HG03196 (cell line): ENCODE results near the gene ZNF544.
A peak's percentile ranks its signal among the peaks of the same experiment; 100 is the strongest.
"Not testable (repeated sequence)": the region's sequence is repeated elsewhere in the genome, so short reads cannot be mapped to it uniquely, and the experiment has no call there.

Source experiments
- ATAC-seq: cut with Tn5 transposase; IDR thresholded peaks from one replicate; pipeline ENCODE4 v1.9.1; 2021; ENCODE audit not compliant: unreplicated experiment

ZNF544 gene

DNA sequence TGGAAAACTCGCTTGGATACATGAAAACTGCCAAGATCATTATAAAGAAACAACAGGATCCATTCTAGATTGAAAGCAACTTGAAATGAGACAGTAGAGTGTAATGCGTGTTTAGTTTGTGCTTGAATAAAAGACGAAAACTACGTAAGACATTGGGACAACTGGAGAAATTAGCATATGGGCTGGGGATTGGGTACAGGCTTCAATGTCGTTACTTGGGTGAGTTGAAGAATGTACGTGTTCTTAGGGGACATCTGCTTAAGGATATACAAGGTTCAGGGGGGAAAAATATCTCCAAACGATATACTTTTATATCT is 76.0 kb downstream of the ZNF544 start:
- no peak for ATAC-seq

DNA sequence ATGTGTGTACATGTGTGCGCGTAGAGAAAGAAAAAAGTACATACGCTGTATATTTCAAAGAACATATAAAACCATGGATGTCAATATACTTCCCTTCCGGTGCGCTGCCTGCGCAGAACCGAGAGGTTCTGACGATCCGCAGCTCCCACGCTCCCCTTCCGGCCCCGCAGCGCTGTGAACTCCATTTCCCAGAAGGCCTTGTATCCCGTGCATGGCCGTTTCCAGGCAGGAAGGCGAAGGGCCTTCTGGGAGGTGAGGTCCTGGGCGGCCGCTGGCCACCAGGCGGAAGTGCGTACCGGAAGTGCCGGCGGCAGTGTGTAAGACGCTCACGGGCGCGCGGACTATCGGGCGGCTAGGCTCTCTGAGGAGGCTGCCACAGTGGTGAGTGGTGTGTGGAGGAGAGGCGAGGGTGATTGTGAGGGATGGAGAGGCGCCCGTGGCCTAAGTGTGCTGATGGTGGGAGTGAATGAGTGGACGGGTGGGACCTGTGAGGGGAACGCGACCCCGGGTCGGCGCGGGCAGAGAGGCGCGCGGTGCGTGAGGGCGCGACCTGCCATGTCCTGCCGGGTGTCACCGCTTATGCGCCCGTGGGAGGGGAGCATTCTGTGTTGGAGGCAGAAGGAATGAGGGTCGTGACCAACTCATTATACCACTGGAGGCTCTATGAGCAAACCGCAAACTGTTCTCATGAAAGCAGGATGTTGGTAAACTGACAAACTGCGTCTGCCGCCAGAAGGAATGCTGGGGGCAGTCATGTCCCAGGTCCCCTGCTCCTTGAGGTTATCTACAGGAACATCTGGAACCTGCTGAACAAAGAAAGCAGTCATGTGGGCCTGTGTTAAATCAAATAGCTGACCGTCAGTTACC is 76.6 kb downstream of the ZNF544 start, which contains the start of gene ERVK3-1:
ERVK3-1 (plus strand) TSS at position 313 of the 867 bp plus-strand sequence. CDS start 6,792 bp downstream, outside the sequence.
- peak; percentile 96 for ATAC-seq

DNA sequence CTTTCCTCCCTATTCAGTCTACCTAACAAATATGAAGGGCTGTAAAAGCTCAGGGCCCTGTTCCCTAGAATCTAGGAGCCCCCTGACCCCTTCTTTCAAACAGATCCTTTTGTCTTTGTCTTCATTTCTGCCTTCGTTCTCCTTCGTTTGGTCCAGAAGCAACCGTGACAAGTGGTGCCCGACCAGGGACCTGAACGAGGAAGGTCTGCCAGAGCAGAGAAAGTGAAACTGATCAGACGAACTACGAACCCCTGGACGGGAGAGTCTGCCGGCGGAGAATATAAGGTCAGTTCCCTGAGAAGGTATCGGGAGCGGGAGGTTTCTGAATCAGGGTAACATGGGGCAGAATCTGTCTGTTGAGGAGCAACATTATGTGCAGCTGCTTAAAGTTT is 77.2 kb downstream of the ZNF544 start:
- no peak for ATAC-seq

DNA sequence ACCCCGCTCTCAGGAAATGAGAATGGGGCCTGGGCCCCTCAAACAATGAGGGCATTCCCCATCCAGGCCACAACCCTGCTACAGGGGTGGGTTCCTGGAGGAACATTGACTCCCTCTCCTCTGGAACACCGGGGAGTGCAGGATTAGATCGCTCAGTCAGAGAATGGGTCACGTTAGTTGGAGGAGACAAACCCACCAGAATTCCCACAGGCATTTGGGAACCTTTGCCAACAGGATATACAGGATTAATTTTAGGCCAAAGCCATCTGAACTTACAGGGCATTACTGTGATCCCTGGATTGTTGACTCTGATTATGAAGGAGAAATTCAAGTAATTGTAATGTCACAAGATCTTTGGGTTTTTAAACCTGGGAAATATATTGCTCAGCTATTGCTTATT is 79.0 kb downstream of the ZNF544 start:
- no peak for ATAC-seq

DNA sequence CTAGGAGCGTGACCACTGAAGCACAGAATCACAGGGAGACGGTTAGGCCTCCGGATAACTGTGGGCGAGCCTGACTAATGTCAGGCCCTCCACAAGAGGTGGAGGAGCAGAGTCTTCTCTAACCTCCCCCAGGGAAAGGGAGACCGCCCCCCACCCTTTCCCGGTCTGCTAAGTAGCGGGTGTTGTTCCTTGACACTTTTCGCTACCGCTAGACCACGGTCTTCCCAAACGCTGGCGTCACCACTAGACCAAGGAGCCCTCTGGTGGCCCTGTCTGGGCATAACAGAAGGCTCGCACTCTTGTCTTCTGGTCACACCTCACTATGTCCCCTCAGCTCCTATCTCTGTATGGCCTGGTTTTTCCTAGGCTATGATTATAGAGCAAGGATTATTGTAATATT is 82.0 kb downstream of the ZNF544 start:
- not testable (repeated sequence) for ATAC-seq

DNA sequence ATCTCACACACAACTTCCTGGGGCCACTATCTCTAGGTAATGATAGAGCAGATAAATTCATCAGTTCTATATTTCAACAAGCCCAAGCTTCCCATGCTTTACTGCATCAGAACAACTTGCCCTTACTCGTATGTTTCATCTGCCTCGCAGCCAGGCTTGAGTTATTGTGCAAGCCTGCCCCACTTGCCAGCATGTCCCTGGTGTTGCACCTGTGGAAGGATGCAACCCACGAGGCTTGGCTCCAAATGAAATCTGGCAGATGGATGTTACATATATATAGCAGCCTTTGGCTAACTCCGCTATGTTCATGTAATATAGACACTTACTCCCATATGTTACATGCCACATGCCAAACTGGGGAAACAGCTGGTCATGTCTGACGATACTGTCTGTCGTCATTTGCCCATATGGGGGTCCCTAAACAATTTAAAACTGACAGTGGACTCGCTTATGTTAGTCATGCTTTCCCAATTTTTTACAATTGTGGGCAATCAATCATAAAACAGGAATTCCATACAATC is 82.7 kb downstream of the ZNF544 start:
- ATAC-seq = no peak
